GM21825 (cell line): Measurements from ENCODE around the gene C3orf62.

Experiments
- ATAC-seq: cut with Tn5 transposase; IDR thresholded peaks from one replicate; pipeline ENCODE4 v1.9.1; 2021; ENCODE audit warnings: mild to moderate bottlenecking, moderate library complexity; ENCODE audit not compliant: unreplicated experiment

C3orf62 gene

GRCh38 chr3:49276475-49277382, at the start of gene C3orf62:
C3orf62 (minus strand) TSS chr3:49277232; CDS start chr3:49276872, 360 bp downstream.
- no peak for ATAC-seq

- ATAC-seq, result no peak
Observed at GRCh38 chr3:49324768-49325167, 47.7 kb upstream of the C3orf62 start.

- no peak for ATAC-seq
Observed at GRCh38 chr3:49316696-49317457, 39.8 kb upstream of the C3orf62 start.

- ATAC-seq, result no peak
Observed at GRCh38 chr3:49313896-49314688, 37.1 kb upstream of the C3orf62 start.

- no peak for ATAC-seq
Observed at GRCh38 chr3:49311283-49311682, 34.3 kb upstream of the C3orf62 start.

GRCh38 chr3:49310677-49311076, 33.6 kb upstream of the C3orf62 start:
- no peak for ATAC-seq

GRCh38 chr3:49305608-49306007, 28.6 kb upstream of the C3orf62 start:
- no peak for ATAC-seq

GRCh38 chr3:49302613-49303012, 25.6 kb upstream of the C3orf62 start:
- ATAC-seq, result no peak

- ATAC-seq, result no peak
Observed at GRCh38 chr3:49300595-49300994, 23.6 kb upstream of the C3orf62 start.

- ATAC-seq, result no peak
Observed at GRCh38 chr3:49298511-49298910, 21.5 kb upstream of the C3orf62 start.

- ATAC-seq, result no peak
Observed at GRCh38 chr3:49296781-49297411, 19.9 kb upstream of the C3orf62 start.

- ATAC-seq, result no peak
Observed at GRCh38 chr3:49295489-49296058, 18.5 kb upstream of the C3orf62 start.

- ATAC-seq, result no peak
Observed at GRCh38 chr3:49294343-49294742, 17.3 kb upstream of the C3orf62 start.

- ATAC-seq, result no peak
Observed at GRCh38 chr3:49283997-49284396, 7.0 kb upstream of the C3orf62 start.

- no peak for ATAC-seq
Observed at GRCh38 chr3:49279376-49279775, 2.3 kb upstream of the C3orf62 start.

GRCh38 chr3:49278548-49278947, 1.5 kb upstream of the C3orf62 start:
- ATAC-seq, result no peak

- no peak for ATAC-seq
Observed at GRCh38 chr3:49277383-49277775, 347 bp upstream of the C3orf62 start.

- no peak for ATAC-seq
Observed at GRCh38 chr3:49273825-49274532, 3.1 kb downstream of the C3orf62 start.

GRCh38 chr3:49271047-49271446, 6.0 kb downstream of the C3orf62 start:
- ATAC-seq, result no peak

- no peak for ATAC-seq
Observed at GRCh38 chr3:49270156-49270500, 6.9 kb downstream of the C3orf62 start.
